NCI-H1694 (cell line): Measurements from ENCODE around the gene SPNS2.

Experiments
- DNase-seq: peaks from one replicate; lab custom pipeline; 2025; lab: John Stamatoyannopoulos, UW

The SPNS2 gene

DNA sequence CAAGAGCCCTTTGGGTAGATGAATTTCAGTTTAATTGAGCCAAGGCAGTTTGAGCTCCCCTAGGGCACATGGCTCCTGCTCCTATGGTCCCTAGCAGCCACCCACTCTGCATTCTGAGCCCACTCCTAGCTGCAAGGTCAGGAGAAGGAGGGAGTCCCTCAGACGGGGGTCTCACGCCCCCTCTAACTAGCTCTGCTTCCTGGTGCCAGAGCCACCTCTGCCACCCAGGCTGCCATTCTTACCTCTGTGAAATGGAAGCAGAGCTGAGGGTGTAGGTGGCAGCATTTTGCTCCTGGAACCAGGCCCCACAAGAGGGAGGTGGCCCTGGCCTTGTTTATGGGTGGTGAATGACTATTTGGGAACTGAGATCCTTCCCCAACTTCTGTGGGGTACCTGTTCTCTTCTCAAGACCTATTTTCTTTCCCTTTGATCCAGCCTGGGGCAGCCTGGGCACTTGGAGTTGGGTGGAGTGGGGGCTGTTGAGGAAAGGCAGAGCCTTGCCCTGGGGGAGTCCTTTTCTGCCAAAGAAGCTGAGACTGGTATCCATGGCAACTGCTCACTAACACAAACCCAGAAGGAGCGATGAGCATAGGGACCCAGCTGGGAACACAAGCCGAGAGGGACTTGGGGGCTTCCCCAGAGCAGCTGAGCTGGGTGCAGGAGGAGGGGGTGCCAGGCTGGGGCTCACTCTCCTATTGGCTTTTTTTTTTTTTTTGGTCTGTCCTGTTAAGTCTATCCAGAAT, 4.8 kb downstream of the SPNS2 start:
- DNase-seq: no peak

DNA sequence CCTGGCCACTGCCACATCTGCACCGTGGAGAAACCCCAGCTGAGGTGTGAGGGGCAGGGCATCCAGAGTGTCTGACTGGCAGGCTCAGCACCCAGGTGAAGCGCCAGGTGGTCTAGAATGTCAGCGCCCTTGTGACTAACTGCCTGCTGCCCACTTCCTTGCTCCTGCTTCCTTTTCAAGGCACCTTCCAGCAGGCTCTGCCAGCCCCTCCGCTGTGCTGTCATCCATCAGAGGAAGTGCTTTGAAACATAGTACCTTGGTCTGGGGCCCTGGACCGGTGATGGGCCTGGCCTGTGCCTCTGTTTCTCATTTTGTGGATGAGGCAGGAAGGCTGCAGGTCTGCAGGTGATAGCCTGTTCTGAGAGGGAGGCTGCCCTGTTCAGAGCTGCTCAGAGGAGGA, 5.5 kb downstream of the SPNS2 start:
- DNase-seq: no peak

DNA sequence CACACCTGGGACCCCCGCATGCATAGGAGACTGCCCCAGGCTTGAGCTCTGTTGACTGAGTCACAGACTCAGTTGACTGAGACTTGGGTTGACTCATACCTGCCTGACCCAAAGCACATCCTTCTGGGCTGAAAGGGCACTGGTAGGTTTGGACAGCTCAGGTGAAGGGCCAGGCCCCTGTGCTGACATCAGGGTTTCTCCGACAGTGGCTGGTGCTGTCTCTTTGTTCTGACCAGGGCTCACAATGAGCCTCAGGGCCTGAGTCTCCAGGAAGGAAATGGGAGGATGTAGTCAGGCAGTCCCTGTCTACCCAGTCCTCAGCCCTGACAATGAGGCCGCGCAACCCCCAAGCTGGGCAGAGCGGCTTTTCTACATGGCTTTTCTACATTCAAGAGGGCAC, 6.5 kb downstream of the SPNS2 start:
- no peak for DNase-seq

DNA sequence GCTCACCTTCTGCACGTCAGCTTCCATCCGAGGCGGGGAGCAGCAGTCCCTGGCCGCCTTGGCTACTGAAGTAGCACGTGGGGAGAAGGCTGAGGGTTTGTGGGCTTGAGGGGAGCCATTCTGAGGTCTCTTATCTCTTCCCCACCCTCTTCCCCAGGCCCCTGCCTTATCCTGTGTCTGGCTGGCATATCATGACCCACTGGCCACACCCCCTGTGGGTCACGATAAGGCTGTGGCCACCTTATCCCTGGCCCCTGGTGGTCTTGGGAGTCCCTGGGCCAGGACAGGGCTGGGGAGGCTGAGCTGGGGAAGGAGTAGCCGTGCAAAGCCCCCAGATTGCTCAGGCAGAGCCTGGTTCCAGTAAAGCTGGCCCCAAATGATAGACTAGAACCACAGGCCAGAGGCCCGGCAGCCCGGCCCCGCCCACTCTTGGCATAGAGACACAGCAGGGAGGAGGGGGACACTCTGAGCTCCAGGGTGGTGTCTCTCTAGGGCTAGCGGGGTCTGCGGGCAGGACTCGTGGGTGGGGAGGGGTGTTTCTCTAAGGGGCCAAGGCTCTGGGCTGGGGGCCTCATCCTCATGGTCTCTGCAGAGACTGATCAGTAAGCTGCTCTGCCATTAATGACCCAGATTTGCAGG, 7.6 kb downstream of the SPNS2 start:
- DNase-seq: no peak

DNA sequence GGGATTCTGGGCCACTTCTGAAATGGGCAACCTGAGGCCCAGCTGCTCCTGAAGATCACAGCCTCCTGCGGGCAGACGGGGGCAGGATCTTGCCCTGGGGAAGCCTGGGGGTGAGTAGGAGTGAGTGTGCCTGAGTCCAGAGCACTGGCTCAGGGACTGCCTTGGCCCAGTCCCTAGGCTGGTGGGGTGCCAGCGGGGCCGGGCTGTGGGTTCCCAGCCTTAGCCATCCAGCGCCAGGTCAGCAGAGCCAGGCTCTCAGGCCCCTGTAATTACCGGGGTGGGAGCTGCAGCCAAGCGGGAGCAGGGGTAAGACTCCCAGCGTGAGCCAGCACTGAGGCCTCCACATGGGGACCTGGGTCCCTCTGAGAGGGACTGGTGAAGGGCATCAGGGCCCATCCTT, 8.2 kb downstream of the SPNS2 start:
- DNase-seq: no peak

DNA sequence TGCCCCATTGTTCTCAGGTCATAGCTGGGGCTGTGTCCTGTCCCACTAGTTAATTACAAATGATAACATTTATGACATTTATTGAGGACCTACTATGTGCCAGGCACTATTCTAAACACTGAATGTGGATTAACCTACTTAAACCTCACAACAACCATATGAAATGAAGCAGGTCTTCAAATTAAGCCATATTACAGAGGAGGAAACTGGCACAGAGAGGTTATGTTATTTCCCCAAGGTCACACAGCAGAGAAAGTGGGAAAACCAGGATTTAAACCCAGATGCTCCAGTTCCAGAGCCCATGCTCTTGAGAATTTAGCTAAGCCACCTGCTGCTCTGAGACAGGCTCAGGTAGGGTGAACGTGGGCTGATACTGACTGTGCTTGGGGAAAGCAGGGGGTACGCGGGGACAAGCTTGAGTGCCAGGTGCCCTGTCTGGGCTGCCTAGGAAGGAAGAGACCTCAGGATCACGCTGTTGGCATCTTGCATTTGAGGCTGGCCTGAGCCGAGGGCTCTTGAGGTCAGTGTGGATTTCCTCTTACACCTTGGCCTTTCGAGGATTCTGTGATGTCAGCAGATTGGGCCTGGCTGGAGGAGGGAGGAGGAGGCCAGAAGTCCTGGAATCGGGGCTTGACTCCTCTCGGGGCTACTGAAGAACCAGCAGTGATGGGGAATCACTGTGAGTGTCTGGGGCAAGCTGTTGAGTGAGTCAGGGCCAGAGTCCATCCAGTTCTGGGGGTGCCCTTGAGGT, 8.9 kb downstream of the SPNS2 start:
- no peak for DNase-seq

DNA sequence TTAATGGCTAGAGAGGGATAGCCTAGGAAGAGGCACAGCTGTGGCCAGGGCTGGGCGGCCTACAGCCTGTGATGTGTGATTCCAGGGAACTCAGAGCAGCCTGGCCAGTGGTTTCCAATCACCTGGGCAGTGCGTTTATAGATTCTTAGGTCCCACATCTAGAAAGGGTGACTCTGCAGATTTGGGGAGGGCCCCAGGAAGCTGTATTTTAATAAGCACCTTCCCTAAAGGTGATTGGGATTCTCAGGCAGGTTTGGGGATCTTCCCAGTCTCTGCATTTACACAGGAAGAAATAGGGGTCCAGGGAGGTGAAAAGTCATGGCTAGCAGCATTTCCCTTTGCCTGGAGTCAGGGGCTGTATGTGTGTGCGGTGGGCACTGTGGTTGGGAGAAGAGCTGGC, 9.5 kb downstream of the SPNS2 start:
- no peak for DNase-seq

DNA sequence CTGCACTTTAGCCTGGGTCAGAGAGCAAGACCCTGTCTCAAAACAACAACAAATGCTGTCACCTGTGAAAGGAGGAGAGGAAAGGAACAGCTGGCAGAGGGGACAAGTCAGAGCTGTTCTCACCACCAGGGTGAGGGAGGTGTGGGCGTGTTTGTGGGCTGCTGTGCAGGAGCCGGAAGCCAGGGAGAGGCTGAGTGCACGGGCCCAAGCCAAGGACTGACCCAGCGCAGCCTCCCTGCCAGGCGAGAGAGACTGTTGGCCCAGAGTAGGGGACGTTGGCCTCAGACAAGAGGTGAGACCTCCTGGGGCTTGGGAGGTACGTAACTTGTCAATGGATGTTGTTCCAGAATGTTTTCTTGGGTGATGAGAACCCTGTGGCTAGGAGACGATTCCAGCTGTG, 10.7 kb downstream of the SPNS2 start:
- DNase-seq: no peak

DNA sequence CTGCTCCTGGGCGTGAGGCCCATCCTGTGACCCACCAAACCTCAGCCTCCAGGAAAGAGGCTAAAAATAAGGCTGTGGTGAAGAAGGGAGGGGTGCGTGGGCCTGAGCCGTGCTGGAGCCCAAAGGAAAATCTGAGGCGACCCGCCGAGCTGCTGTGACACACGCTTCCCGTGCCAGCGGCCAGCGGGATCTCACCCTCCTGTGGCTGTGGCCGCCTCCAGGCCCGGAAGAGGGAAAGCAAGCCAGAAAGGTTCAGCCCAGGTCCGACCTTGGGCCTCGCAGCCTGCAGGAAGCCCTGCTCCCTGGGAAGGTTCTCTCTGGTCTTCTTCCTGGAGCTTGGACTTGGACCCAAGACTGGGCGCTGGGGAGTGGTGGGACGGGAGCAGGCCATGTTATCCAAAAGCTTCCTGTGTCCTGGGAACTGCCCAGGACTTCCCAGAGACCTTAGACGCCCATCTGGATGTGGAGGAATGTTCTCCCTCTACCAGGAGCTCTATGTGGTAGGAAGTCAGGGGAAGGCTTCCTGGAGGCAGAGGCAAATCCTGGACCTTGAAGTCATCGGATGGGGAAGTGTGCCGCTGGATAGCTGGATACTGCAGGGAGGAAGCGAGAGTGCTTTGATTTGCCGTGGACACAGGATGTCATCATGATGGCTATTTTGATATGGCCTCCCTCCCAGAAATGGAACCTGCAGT, 11.4 kb downstream of the SPNS2 start:
- DNase-seq: no peak

DNA sequence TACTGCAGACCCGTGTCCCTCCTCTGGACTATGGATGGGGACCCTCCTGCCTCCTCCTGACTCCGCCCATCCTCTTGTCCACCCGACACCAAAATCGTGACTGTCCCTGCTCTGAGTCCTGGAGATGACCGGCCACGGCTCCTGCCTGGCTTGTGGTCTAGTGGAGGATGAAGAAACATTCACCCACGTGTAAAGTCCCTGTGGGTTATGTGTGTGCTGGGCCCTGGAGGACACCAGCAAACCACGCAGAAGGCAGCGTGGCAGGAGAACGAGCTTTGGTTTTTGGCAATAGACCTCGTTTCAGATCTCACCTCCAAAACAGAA, 11.9 kb downstream of the SPNS2 start:
- no peak for DNase-seq

DNA sequence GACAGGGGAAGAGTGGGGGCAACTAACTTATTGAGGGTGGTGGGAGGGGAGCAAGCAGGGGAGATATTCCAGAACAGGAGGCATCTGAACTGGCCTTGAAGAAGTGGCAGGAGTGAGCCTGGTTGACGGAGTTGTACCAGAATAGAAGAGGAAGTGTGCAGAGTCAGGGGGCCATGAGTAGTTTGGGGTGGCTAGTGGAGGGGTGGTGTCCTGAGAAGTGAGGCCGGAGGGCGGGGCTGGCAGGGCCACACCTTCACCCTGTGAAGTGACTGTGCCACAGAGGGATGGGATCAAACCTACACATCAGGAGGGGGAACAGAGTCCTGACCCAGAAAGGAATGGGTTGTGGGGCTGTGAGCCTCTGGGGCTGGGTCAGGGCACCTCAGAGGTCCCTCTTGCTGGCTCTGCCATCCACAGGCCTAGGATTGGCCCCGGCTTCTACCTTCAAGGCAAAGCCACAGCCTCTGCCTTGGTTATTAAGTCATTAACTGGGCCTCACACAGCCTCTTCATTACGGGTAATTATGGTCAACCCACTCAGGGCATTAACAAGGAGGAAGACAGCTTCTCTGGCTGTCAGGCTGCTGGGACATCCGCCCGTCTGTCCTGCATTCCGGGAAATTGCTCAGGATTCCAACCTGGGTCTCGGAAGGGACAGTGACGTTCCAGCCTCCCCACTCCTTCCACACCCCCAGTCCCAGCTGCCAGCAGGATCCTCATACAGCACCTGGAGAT, 12.7 kb downstream of the SPNS2 start:
- no peak for DNase-seq

DNA sequence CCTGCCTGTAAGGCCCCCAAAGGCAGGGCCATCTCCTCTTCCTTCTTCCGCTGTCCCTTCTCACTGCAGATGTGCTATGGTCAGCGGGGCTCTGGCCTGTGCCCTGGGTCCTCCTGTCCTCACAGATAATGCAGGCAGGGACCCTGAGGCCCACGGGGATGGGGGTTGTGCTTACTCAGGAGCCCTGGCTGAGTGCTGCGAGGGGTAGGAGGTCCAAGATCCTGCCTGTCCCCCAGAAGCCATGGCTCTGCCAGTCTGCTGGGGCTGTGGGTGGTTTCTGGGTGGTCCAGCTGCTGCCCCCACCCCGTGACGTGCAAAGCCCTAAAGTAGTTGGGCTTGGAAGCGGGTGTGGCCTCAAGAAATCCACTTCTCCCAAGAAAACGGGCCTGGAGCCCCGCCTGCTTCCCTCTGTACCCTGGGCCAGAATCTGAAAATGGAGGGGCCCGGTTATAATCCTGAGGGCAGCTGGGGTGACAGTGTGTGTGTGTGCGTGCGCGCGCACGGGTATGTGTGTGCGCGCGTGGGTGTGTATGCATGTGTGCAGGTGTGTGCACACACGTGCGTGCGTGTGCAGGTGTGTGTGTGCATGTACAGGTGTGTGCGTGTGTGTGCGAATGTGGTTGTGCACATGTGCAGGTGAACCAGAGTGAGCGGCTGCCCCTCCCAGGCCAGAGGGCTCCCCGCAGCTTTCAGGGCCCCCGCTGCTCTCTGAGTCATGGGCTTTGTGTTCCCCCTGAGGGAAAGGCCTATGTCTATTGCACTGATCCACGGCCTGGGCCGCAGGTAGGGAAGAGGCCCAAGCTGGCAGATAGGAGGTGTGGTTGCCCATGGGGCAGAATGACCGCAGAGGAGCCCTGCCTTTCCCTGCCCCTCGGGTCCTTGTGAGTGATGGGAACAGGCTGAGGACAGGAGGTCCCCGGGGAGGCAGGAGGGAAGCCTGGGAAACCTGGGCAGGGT, 13.8 kb downstream of the SPNS2 start:
- no peak for DNase-seq

DNA sequence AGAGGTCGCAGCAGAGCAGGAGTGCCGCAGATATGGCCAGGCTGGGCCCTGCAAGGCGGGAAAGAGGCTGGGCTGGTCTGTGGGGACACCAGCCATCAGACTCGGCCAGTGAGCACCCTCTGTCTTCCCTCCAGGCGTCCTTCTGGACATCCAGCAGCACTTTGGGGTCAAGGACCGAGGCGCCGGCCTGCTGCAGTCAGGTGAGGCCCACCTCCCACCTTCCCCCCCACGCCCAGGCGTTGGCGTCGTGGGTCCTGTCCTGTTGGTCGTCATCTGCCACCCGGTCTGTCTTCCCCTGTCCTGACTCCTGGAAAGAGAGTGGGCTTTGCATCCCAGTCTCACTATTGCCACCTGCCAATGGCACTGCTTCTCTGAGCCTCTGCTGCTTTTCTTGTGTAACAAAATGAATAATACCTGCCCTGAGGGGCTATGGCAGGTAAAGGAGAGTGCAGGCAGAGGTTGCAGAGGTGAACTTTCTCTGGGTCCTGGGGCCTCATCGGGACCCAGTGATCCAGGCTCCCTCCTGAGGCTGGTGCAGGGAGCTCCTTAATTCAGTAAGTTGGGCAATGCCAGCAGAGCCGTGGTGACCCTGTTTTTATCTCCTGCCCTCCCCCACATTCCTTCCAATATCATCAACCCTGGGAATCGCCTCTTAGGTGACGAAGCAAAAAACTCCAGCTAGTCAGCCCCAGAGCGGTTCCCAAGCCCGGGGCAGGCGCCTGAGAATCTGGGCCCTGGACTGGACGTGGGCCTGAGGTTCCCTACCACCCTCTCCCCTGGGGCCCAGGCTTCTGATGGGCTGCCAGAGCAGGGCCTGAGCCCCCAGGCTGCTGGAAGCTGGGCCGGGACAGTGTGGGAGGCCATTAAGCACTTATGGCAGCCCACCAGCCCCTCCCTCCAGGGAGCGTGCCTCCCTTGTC, 14.7 kb downstream of the SPNS2 start:
- DNase-seq: no peak

DNA sequence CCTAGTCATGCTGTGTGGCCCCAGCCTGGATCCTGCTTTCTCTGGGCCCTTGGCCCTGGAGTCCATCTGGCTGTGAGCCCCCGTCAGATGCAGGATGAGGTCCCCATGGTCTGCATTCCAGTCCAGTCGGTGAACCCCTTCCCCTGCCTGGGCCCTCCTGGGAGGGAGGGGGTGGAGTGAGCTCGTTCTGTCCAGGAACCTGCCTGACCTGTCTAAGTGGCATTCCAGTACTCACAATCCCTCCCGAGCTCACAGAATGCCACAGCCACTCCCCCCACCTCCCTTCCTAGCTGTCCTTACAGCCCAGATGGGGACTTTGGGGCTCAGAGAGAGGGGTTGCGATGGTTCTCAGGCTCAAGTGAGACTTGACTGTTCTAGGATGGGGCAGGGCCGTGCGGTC, 15.5 kb downstream of the SPNS2 start:
- DNase-seq: no peak

DNA sequence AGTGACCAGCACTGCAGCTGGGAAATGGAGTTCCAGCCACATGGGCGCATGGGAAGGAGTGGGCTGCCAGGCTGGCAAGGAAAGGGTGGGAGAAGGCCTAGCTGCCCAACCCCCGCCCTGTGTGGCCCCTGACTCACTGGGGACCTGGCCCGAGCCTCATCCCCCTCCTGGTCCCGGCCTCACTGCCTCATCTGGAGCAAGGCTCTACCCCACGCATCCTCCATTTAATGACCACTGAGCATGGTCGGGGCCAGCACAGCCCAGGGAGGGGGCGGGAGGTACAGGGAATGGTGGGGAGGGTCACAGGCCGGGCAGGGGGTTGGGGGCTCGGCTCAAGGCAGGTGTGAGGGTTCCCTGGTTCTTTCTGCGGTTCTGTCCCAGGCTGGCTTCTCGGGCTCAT, 16.1 kb downstream of the SPNS2 start:
- no peak for DNase-seq

DNA sequence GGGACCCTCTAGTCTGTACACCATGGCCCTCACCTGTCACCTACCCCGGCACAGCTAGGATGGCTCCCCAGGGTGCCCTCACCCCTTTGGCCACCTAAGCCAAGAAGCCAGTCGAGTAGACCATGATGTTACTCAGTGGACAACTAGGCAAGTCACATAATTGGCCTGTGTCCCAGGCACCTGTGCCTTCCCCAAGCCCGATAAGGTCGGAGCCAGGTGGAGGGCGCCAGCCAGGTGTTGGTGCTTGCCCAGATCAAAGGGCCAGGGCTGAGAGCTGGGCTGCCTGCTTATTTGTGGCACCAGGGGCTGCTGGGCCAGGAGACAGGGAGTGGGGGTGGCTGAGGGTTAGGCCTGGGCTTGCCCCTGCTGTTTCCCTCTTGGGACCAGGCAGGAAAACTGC, 16.8 kb downstream of the SPNS2 start:
- DNase-seq: no peak

DNA sequence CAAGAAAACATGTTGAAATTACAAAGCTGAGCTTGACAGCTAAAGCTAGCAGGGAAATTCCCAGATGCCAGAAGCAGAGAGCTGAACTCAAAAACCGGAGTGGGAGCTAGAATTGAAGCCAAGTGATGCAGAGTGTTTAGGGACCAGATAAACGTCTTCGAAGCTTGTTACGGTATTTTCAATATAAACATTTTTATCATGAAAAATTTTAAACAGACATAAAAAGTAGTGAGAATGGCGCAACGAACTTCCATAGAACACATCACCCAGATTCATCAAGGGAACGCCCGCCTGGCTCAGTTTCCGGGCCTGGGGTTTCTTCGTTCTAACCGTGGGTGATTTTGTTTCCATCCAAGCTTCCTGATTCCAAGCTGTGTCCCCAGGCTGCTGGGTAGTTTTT, 18.1 kb downstream of the SPNS2 start:
- DNase-seq: no peak

DNA sequence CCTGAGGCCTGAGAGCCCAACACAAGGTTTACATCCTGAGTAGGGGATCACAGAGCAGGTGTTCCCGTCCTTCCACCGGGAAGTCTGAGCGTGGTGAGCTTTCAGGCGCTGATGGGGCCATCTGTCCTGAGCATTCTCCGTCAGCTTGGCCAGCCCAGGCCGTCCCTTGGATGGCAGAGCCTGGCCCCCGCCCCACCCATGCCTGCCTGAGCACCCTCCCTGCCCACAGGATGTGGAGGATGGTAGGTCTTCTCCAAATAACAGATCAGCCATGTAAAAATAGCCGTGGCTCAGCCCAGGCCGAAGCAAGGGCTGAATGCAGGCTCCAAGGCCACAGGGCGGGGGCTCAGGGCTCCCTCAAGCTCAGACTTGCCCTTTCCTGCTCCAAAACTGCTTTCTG, 20.2 kb downstream of the SPNS2 start:
- DNase-seq: no peak

DNA sequence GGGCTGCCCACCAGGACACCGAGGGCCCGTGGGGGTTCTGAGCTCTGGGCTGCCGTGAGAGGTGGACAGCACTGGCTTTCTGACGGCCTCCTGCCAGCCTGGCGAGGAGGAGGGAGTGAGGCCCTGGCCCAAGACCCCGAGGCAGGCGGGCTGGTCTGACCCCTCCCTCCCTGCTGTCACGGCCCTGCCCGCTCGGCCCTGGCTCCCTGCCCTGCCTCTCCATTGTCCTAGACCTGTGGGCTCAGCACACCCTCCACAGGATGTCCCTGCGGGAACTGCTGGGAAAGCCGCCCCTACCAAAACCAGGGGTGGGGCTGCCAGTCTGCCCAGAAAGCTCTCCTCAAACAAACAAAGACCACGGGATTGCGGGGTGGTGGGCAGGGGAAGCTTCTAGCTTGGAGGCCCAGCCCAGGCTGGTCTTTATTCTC, 20.7 kb downstream of the SPNS2 start:
- no peak for DNase-seq
